OCI-LY7 (cell line): ENCODE measurements around the gene DUSP15.

Experiments
- EZH2phosphoT487 ChIP-seq: fragments of 200-600 bp; sonication (generic); IDR thresholded peaks from 2 replicates; pipeline ENCODE4 v1.6.1; 2018; ENCODE audit warnings: low read depth, borderline replicate concordance, mild to moderate bottlenecking, mixed run types, antibody characterized with exemption, low read length, moderate library complexity, mixed read lengths
- TF ChIP-seq, protein P1 (sequence below): fragments of 200-600 bp; sonication (generic); conservative IDR thresholded peaks from 2 replicates; pipeline ENCODE4 v1.5.1; 2014; ENCODE audit warnings: mild to moderate bottlenecking, antibody characterized with exemption, low read length, moderate library complexity, mixed read lengths

DNA sequence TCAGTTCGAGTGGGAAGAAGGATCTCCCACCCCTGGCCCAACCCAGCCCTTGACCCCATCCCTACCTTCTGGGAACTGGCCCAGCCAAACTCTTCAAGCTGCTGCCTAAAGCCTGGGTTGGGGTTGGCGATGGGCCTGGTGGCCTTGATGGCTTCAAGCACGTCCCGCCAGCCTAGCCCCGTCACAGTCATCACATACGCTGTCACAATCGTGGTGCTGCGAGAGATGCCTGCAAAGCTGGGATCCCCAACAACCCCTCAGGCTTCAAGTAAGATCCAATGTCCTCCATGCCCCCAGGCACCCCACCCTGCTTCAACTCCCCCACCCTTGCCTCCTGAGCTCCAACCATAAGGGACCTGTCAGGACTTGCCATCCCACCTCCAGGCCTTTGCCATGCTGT lies 7.8 kb downstream of the DUSP15 start:
- TF ChIP-seq, protein P1, sequence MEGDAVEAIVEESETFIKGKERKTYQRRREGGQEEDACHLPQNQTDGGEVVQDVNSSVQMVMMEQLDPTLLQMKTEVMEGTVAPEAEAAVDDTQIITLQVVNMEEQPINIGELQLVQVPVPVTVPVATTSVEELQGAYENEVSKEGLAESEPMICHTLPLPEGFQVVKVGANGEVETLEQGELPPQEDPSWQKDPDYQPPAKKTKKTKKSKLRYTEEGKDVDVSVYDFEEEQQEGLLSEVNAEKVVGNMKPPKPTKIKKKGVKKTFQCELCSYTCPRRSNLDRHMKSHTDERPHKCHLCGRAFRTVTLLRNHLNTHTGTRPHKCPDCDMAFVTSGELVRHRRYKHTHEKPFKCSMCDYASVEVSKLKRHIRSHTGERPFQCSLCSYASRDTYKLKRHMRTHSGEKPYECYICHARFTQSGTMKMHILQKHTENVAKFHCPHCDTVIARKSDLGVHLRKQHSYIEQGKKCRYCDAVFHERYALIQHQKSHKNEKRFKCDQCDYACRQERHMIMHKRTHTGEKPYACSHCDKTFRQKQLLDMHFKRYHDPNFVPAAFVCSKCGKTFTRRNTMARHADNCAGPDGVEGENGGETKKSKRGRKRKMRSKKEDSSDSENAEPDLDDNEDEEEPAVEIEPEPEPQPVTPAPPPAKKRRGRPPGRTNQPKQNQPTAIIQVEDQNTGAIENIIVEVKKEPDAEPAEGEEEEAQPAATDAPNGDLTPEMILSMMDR, result no peak
- no peak for TF ChIP-seq EZH2phosphoT487
